HG02973 (cell line): Measurements from ENCODE around the gene SUN2.
A peak's percentile ranks its signal among the peaks of the same experiment; 100 is the strongest.

Experiments used
- ATAC-seq: cut with Tn5 transposase; IDR thresholded peaks from one replicate; pipeline ENCODE4 v1.9.1; 2021; ENCODE audit warnings: moderate library complexity; ENCODE audit not compliant: unreplicated experiment

SUN2 gene

DNA sequence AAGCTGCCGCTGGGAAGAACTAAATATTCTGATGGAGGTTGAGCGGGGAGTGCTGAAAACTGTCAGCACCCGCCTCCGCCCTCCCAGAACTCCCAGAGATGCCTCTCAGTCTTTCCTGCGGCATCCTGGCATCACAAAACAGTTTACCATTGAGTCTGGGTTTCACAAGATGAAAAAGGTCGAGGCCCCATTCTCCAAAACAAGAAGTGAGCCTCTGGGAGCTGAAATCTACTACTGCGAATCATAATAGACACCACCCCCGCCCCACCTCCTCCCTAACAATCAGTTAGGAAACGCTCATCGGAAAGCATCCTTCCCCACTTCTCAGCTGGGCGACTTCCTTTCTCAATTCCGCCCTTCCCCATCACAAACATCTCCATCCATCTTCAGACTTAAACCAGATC, 1.0 kb downstream of the SUN2 start:
- no peak for ATAC-seq

- no peak for ATAC-seq
Measured at GRCh38 chr22:38753948-38754750, 1.6 kb downstream of the SUN2 start.

- ATAC-seq, result peak; percentile 43
Measured at GRCh38 chr22:38751422-38752346, 4.1 kb downstream of the SUN2 start.

GRCh38 chr22:38751066-38751421, 4.8 kb downstream of the SUN2 start:
- ATAC-seq, result no peak

GRCh38 chr22:38750638-38751037, 5.2 kb downstream of the SUN2 start:
- no peak for ATAC-seq

DNA sequence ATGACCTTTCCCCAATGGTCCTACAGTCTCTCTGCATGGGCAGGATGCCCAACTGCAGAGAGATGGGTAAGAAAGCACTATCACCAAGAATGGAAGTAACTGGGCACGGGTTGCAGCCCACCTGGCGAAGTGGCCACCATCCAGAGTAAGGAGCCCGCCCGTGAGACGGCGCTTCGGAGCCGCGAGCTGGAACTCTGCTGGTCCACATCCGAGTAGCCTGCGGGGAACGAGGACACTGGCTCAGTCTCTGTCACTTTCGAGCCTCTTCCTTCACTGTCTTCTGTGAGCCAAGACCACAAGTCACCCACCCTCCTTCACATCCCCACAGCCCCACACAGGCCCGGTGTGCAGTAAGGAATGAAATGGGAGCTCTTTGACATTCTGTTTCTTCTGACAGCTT, 5.7 kb downstream of the SUN2 start:
- ATAC-seq, result no peak

DNA sequence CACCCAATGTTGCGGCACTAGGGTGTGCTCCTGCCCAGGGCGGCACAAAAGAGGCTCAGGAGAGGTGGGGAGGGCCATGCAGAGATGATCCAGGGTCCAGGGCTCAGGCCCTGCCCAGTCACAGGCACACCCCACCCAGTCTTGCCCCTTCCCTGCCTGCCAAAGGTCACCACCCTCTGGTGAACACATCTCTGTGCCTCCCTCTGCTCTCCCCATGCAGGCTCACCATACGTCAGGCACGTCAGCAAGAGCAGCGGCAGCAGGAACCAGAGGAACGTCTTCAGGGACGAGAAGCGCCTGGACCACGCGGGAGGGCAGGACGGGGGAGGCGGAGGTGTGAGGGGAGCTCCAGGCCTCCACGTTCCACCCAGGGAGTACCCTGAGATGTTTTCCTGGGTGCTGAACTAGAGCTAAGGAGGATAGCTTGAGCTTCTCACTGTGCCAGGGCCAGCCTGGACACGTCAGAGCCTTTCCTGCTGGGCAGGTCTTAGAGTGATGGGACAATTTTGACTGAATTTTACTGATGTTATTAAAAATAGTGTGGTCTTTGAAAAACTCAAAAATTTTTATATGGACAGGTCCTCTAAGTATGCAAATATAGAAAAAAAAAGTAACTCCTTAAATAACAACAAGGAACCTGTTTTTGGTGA, 7.2 kb downstream of the SUN2 start:
- ATAC-seq, result no peak

DNA sequence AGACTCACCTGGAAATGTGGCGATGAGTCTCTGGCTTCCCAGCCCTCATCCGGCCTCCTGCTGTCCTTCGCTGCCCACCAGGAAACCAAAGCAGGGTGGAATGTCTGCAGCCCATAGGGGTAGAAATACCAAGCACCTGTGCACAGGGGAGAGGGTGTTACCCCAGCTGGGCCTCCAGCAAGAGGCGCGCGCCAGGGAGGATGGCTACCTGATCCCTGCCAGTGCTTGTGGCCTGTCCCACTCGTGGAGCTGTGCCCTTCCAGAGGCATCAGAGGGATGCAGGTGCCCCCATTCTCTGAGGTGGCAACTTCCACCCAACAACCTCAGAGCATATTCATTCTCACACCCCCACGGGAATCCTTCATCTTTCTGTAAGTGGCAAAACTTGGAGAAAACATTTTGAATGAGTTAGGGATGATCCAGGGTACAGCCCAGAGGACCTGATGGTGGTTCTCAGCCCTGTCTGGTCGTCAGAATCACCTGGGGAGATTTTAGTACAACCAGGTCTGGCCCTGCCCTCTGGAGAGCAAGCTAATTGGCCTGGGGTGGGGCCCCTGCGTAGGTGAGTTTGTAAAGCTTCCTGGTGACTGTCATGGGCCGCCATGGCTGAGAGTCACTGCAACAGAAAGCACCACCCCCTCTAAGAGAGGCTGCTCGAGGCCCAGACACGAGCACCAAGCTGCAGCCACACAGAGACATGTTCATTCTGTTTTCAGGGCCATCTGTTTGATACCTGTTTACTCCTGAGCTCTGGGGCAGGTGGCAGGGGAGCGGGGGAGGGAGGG, 9.9 kb downstream of the SUN2 start:
- ATAC-seq, result no peak

GRCh38 chr22:38744981-38745380, 10.8 kb downstream of the SUN2 start:
- no peak for ATAC-seq

GRCh38 chr22:38742176-38742942, 13.4 kb downstream of the SUN2 start:
- ATAC-seq, result no peak

GRCh38 chr22:38741576-38741975, 14.2 kb downstream of the SUN2 start:
- no peak for ATAC-seq

GRCh38 chr22:38741166-38741565, 14.6 kb downstream of the SUN2 start:
- no peak for ATAC-seq

DNA sequence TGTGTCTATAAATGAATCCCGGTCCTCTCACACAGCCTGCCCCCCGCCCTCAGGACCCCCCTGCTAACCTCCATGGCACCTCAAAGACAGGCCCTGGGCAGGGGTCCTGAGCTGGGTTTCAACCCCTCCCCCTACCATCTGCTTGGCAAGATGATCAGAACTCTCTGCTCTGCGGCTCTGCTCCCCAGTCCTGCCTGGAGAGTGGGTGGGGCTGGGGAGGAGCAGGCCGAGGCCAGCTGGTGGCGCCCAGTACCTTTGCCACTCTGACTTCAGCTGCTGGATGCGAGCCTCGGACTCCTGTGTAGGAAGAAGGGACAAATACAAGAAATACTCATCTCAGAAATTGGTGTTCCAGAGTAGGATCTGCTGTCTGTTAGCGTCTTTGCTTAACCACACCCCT, 15.0 kb downstream of the SUN2 start:
- no peak for ATAC-seq

DNA sequence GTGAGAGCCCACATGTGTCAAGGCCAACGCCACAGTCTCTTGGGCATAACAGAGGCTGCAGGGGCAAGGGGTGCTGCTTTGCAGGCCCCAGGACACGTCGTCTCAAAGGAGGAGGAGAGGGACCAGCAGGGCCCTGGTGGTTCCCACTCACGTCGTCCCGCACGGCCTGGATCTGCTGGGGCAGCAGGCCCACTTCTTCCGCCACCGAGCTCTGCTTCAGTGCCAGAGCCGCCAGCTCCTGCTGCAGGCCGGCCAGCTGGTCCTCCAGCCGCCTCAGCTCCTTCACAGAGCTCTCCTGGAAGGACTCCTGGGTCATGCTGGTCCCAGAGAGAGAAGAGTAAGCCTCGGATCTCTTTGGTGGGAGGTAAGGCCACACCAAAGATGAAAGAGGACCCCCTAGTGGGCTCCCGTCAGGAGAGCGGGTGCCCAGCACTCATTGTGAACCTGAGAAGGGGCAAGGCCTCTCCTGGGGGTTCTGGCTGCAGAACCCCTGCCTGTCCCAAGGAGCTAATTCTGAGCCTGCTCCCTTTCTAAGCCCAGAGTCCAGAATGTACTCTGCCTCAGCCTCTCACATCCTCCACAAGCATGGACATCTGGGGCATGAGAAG, 15.6 kb downstream of the SUN2 start:
- ATAC-seq, result no peak

GRCh38 chr22:38739300-38740055, 16.3 kb downstream of the SUN2 start:
- ATAC-seq, result no peak

DNA sequence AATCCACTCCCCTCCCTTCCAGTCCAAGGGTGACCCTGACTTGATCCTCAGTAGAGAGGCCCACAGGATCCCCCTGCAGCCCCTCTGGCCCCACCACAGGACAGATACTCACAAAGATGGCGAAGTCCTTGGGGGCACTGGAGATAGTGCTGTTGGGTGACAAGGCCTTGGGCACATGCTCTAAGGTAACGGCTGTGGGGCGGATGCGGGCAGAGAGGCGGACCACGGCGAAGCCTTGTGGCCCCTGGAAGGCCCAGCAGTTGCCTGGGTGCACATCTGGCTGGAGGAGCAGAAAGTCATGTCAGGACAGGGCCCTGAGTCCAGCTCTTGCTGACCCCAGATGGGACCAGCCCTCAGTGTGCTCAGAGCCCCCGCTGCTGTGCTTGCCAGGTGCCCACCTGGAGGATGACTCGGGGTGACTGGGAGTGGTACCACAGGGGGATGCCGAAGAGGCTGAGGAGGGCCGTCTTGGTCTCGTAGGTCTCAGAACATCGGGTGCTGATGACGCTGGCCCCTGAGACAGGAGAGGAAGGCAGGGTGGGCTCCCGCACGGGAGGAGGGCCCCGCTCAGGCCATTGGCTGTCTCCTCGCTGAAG, 17.2 kb downstream of the SUN2 start:
- ATAC-seq, result no peak

DNA sequence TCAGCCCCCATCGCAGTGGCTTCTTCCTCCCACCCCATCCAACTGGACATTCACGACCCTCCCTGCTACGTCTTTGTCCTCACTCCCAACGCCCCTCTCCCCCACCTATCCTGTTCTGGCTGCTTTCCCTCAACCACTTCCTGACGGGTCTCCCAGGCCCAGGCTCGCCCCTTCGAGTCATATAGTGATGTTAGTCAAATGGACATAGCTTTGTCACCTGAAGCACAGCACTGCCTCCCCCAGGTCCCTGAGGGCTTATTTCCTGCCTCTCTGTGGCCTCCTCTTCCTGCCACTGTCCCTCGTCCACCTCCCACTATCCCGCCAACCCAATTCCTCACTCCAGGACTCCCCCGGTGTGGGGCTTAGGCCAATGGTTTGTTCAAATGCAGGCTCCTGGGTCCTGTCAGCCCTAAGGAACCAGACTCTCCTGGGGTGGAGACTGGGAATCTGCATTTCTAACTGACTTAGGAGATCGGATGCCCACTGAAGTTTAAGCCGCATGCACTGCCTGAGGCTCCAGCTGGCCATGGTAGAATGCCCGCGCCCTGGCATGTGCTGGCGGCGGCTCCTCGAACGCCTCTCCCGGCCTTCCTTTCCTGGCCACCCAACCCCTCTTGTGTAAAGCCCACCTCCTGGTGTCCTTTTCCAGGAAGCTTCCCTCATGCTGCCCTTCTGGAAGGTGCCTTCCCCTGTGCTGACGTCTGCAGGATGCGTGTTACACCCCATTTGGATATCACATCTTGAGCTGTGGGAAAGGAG, 18.3 kb downstream of the SUN2 start:
- no peak for ATAC-seq

- ATAC-seq, result no peak
Measured at GRCh38 chr22:38736257-38736570, 19.6 kb downstream of the SUN2 start.
